HG02870 (cell line): ENCODE measurements around the gene ODC1.
"Not testable (repeated sequence)": the region's sequence is repeated elsewhere in the genome, so short reads cannot be mapped to it uniquely, and the experiment has no call there.

ENCODE experiments used
- ATAC-seq: cut with Tn5 transposase; IDR thresholded peaks from one replicate; pipeline ENCODE4 v1.9.1; 2021; ENCODE audit warnings: mild to moderate bottlenecking, moderate library complexity; ENCODE audit not compliant: unreplicated experiment

The ODC1 gene

GRCh38 chr2:10454505-10454904 is 6.4 kb upstream of the ODC1 start:
- ATAC-seq, result no peak

DNA sequence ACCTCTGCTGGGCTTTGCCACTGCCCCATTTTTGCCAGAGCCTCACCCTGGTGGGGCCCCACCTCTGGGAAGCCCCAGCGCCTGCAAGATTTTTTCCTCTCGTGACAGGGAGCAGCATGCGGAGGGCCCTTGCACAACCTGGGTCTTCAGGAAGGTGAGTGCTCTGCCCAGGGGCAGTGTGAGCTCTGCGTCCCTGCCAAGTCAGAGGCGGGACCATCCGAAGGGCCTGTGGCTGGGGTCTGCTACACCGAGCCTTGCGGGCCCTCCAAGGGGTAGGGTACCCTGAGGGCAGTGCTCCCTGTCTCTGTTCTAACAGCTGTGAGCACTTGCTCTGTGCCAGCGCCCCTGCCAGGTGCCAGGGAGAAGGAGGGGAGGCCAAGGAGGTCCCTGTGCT is 5.8 kb upstream of the ODC1 start:
- ATAC-seq, result no peak

GRCh38 chr2:10452956-10453904 is 5.1 kb upstream of the ODC1 start:
- ATAC-seq, result no peak

DNA sequence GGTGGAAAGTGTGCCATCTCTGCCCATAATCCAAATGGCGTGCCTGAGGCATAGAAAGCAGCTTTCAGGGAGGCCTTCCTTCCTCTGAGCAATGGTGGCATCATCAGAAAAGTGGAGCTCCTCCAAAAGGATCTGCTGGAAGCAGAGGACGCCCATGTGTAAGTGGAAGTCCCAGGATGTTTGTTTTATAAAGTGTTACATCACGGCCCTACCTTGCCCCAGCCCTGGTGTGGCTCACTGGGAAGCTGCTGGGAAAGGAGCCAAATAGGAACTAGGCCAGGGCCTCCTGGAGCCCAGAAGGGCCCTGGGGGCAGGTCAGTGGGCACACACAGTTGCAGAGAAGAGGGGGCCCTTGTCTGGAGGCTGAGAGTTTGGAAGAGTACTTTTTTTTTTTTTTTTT is 4.2 kb upstream of the ODC1 start:
- ATAC-seq, result no peak

DNA sequence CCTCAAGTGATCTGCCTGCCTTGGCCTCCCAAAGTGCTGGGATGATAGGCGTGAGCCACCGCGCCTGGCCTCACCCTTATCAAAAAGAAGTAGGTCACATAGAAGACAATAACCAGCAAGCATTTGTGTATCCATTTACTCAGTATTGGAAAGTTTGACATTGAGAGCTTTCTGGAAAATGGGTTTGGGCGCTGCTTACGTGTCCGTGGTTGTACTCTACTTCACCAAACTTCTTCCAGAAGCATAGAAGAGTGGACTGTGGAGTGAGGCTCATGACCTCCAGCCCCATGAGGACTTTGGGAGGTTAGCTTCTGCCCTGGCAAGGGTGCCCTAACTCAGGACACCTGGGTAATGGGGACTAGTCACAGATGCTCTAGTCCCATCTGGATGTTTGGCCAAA is 3.7 kb upstream of the ODC1 start:
- ATAC-seq, result no peak

DNA sequence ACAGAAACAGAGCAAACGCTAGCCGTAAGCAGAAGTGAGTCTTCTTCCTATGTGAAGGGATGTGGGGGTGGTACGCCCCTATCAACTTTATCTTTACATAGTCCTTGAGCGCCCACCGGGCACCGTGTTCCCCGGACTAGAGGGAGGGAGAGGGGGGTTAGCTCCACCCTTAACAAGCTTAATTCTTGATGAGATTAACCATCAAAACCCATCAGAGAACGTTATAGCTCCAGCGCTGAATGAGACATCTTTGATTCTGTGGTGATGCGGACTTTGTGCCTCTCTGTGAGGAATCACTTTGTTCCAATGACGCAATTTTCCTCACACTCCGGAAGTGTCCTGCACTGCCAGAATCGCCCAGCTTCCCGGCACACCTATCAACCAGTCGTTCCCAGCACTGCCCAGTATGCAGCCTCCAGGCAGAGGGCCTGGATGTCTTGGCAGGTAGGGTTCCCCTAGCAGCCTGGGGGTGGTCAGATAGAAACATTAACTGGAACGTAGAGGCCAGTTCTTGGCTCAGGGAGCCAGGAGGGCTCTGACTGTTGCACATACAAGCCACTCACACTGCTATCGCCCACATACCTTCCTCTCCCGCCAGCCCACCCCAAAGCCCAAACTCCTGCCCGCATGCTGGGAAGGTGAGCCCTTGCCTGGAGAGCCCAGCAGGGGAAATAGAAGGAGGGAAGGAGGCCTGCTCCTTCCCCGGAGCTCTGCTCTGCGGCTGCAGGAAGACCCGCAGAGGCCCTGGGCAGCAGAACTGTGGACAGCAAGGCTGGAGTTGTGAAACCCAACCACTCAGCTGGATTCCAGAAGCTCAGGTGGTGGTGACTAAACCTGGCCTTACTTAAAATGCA is 1.9 kb upstream of the ODC1 start:
- no peak for ATAC-seq

GRCh38 chr2:10449486-10449831 is 1.3 kb upstream of the ODC1 start:
- ATAC-seq, result no peak

DNA sequence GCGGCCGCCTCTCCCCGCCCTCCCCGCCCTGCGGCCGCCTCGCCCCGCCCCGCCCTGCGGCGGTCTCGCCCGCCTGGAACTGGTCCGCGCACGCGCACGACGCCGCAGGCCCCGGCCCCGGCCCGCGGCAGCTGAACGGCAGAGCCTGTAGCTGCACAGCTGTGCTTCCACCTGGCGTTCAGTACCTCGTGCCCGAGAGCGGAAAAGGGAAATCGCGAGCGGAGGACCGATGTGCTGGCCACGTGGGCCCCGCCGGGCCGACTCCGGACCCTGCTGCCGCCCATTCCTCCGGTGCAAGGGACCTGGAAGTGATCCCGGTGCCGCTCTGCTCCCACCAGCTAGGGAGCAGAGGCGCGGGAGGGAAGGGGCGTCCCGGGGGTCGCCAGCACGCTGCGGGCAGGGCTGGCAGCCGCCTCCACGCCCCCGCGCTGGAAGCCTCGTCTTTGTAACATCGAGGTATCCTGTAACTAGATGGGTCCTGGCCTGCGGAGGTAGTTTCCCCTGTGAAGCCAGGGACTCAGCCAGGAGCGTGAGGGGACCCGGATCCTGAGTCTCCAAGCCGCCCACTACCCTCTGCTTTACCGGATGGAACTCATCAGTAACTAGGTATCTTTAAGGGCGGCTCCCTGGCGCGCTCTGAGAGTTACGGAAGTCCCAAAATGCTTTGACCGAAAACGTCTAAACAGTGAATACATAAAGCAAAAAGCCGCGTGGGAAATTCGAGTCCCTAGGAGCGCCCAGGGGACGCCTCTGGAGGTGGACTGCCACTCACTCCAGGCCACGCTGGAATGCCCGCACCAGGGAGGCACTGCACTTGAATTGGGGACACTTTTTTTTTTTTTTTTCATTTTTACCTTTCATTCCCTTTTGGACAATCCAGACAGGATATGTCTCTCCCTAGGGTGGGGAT is 704 bp upstream of the ODC1 start:
- peak; percentile 52 for ATAC-seq

GRCh38 chr2:10447300-10447894 is 730 bp downstream of the ODC1 start:
- ATAC-seq, result peak; percentile 25

DNA sequence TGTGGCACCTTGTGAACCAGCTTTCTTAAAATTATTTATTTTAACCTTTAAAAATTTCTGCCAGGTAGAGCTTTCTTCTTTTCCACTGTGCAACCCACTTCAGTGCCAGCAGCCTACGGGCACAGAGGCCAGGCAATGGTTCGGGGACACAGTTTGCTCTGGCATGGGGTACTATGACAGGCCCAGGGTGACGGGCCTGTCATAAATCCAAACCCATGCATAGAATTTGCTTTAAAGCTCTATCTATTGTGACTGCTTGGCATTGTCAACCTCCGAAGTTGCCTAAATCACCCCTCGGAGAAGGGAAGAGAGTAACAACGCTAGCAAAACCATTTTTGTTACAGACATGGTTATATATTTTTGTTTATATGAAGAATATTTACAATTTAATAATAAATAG is 1.5 kb downstream of the ODC1 start:
- no peak for ATAC-seq

- ATAC-seq, result no peak
These were observed 3.7 kb downstream of the ODC1 start for GRCh38 chr2:10444463-10444862.

GRCh38 chr2:10442469-10443126 is 5.5 kb downstream of the ODC1 start:
- ATAC-seq, result not testable (repeated sequence)

DNA sequence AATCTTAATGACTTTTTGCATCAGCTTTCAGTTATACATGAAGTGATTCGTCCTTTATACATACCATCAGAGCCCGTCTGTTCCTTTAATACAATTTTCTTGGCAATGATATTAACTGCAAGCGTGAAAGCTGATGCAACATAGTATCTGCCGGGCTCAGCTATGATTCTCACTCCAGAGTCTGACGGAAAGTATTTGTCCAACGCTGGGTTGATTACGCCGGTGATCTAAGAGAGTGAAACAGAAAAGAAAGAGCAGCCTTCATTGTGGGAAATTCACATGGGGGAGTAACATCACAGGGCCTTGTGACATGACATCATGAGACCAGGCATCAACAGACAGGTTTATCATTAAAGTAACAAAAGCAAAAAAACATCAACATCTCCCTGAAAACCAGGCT is 6.2 kb downstream of the ODC1 start:
- no peak for ATAC-seq

- ATAC-seq, result no peak
These were observed 7.4 kb downstream of the ODC1 start for GRCh38 chr2:10440736-10441135.

DNA sequence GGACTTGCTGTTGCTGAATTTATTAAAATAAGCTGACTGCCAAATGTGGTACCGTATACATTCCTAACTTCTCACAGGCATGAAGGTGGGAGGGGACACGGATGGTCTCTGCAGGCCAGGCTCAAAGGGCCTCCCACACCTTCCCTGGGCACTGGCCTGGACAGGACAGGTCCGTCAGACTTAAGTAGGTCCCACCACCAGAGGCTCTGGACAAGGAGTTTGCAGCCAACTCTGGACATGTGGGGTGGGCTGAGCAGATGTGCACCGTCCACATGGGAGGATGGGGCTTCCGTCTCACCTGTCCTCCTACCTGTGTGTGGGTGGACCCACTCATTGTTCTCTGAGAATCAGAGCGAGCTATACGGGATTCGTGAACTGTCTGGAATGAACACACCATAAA is 8.2 kb downstream of the ODC1 start:
- ATAC-seq, result no peak

DNA sequence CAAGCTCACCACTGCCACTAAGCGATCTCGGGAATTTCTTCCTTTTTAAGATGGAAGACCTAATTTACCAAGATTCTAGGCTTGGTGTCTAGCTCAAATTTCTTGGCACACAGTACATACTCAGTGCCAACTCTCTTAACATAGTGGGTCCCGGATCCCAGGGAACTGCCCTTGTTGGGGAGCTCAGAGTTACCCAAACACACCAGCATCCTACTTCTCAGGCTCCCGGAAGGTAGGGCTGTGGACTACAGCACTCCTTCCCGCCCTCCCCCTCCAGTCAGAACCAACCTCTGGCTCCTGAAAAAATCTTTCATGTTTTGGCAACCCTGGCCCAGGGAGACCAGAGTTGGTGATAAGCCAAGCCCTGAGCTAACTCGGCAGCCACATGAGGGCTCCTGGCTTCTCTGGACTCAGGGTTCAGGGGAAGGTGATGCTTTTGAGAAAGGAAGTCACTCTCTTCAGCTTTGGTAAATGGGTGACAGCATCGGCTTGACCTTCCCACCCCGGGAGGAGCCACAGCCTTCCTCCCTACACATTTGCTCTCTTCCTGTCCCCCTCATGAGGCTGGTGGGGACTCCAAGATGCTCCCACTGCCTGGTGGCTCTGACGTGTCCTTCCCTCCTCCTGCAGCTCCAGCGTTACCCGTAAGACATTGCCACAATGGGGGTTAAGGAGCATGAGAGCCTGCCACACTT is 8.8 kb downstream of the ODC1 start:
- ATAC-seq, result no peak

GRCh38 chr2:10438688-10439087 is 9.4 kb downstream of the ODC1 start:
- ATAC-seq, result no peak

GRCh38 chr2:10437806-10438205 is 10.3 kb downstream of the ODC1 start:
- no peak for ATAC-seq

GRCh38 chr2:10436583-10437110 is 11.5 kb downstream of the ODC1 start:
- ATAC-seq, result no peak
